Measurements from ENCODE around the gene MRPL40. TPM values are rescaled to one million over a fixed set of nuclear protein-coding genes. Genes with fewer than 3 reads are reported as not detected.

MRPL40 gene
- total and polyA plus RNA-seq, 2 of the 13 experiments (the other 11 are each of a cell fraction or from before 2014, with no cell fraction given): 42.7 to 79.7 TPM

DNA sequence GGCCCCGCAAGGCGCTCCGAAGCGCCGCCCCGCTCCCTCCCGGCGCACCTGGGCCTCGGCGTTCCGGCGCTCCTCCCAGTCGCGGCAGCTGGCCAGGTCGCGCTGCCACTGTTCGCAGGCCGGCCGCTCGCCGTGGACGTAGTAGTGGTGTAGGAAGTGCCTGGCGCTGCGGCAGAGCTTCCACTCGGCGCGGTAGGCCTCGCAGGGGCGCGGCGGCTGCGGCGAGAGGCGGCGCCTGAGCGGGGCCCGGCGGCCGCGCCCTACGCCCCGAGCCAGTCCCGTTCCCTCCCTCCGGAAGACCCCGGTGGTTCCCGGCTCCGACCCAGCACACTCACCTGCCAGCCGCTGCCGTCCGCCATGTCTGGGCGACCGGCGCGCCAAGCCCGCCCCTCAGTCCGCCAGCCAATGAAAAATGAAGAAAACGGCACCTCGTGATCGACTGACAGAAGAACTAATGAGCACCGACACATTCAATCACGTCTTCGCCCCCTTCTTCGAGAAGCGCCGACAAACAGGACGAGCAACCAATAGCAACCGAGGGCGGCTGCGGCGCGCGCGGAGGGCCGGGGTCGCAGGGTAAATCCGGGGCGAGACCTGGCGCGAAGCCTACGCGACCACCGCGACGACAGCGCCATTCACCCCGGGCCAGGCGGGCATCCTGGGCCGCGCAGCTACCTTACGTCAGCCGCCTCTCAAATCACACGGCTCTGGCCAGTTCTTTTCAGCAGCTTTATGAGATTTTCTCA is 15.2 kb downstream of the MRPL40 start, which contains the start of gene C22orf39 (continued):
- TF ChIP-seq MAZ (IDR thresholded peaks at IDR 0.05; ENCODE audit: borderline replicate concordance, low read depth, low read length) (no peak), MAZ (CRISPR knock-in tag; IDR thresholded peaks at IDR 0.05; ENCODE audit: low read depth) (peak; percentile 60; the same call in 1 of the 2 replicates), CHD2 (IDR thresholded peaks at IDR 0.05; ENCODE audit: low read depth, low read length) (no peak), DNMT3B (CRISPR knock-in tag; conservative IDR thresholded peaks at IDR 0.05) (no peak), GLI4 (CRISPR knock-in tag; IDR thresholded peaks at IDR 0.05; ENCODE audit: borderline replicate concordance) (peak; percentile 76; the same call in 1 of the 2 replicates), ZNF781 (CRISPR knock-in tag; IDR thresholded peaks at IDR 0.05; ENCODE audit: borderline replicate concordance, not compliant biosample characterization) (peak; percentile 53), RBAK (CRISPR knock-in tag; IDR thresholded peaks at IDR 0.05) (no peak), MYNN (CRISPR knock-in tag; IDR thresholded peaks at IDR 0.05; ENCODE audit: low read depth) (no peak), ZNF788 (CRISPR knock-in tag; IDR thresholded peaks at IDR 0.05; ENCODE audit: borderline replicate concordance) (peak; percentile 34; the same call in 1 of the 2 replicates), TBX2 (CRISPR knock-in tag; IDR thresholded peaks at IDR 0.05; ENCODE audit: borderline replicate concordance) (peak; percentile 53), KLF15 (CRISPR knock-in tag; IDR thresholded peaks at IDR 0.05; ENCODE audit: borderline replicate concordance) (no peak; the same call in 1 of the 2 replicates), NR2F1 (CRISPR knock-in tag; IDR thresholded peaks at IDR 0.05) (no peak), ZSCAN12 (CRISPR knock-in tag; IDR thresholded peaks at IDR 0.05) (no peak), ZNF792 (CRISPR knock-in tag; IDR thresholded peaks at IDR 0.05) (no peak; the same call in 1 of the 2 replicates), KDM6A (CRISPR knock-in tag; IDR thresholded peaks at IDR 0.05; ENCODE audit: low read depth) (no peak), FOXK2 (IDR thresholded peaks at IDR 0.05) (no peak), RNF2 (conservative IDR thresholded peaks at IDR 0.05; ENCODE audit: low read depth) (peak; percentile 51; the same call in 1 of the 2 replicates), ZFP36L2 (CRISPR knock-in tag; IDR thresholded peaks at IDR 0.05) (no peak), HDAC2 (CRISPR knock-in tag; IDR thresholded peaks at IDR 0.05) (0 out of 2 replicates have a peak, but pooled peaks have one; percentile 49), SRSF4 (IDR thresholded peaks at IDR 0.05; ENCODE audit: low read depth, low read length, poor library complexity, severe bottlenecking) (no peak), SIX4 (CRISPR knock-in tag; IDR thresholded peaks at IDR 0.05) (peak; percentile 12; the same call in 1 of the 2 replicates), ZNF773 (CRISPR knock-in tag; IDR thresholded peaks at IDR 0.05; ENCODE audit: borderline replicate concordance) (no peak), KDM4B (CRISPR knock-in tag; IDR thresholded peaks at IDR 0.05) (no peak), PHF20 (CRISPR knock-in tag; IDR thresholded peaks at IDR 0.05) (peak; percentile 65), MXD4 (CRISPR knock-in tag; IDR thresholded peaks at IDR 0.05) (peak; percentile 28; the same call in 1 of the 2 replicates)
- TF ChIP-seq, protein P1, sequence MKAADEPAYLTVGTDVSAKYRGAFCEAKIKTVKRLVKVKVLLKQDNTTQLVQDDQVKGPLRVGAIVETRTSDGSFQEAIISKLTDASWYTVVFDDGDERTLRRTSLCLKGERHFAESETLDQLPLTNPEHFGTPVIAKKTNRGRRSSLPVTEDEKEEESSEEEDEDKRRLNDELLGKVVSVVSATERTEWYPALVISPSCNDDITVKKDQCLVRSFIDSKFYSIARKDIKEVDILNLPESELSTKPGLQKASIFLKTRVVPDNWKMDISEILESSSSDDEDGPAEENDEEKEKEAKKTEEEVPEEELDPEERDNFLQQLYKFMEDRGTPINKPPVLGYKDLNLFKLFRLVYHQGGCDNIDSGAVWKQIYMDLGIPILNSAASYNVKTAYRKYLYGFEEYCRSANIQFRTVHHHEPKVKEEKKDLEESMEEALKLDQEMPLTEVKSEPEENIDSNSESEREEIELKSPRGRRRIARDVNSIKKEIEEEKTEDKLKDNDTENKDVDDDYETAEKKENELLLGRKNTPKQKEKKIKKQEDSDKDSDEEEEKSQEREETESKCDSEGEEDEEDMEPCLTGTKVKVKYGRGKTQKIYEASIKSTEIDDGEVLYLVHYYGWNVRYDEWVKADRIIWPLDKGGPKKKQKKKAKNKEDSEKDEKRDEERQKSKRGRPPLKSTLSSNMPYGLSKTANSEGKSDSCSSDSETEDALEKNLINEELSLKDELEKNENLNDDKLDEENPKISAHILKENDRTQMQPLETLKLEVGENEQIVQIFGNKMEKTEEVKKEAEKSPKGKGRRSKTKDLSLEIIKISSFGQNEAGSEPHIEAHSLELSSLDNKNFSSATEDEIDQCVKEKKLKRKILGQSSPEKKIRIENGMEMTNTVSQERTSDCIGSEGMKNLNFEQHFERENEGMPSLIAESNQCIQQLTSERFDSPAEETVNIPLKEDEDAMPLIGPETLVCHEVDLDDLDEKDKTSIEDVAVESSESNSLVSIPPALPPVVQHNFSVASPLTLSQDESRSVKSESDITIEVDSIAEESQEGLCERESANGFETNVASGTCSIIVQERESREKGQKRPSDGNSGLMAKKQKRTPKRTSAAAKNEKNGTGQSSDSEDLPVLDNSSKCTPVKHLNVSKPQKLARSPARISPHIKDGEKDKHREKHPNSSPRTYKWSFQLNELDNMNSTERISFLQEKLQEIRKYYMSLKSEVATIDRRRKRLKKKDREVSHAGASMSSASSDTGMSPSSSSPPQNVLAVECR (CRISPR knock-in tag; IDR thresholded peaks at IDR 0.05; ENCODE audit: borderline replicate concordance): peak; percentile 74; the same call in 1 of the 2 replicates
- TF ChIP-seq, protein P2, sequence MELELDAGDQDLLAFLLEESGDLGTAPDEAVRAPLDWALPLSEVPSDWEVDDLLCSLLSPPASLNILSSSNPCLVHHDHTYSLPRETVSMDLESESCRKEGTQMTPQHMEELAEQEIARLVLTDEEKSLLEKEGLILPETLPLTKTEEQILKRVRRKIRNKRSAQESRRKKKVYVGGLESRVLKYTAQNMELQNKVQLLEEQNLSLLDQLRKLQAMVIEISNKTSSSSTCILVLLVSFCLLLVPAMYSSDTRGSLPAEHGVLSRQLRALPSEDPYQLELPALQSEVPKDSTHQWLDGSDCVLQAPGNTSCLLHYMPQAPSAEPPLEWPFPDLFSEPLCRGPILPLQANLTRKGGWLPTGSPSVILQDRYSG (CRISPR knock-in tag; IDR thresholded peaks at IDR 0.05): no peak
